ENCODE results near the gene CERS1. TPM values are rescaled to one million over a fixed set of nuclear protein-coding genes. Genes with fewer than 3 reads are reported as not detected.

The CERS1 gene
- total RNA-seq, 1 experiment from 2014 or later, result 0.96 TPM

- Histone ChIP-seq H3K27me3 (ENCODE audit: insufficient read depth, low read length) (no peaks in the 10 kb centered on the region), H3K27ac (ENCODE audit: low read depth, low read length) (no peak overlapping the region), H3K9me3 (ENCODE audit: control insufficient read depth in 1 of 2, insufficient read depth in 1 of 2, low read depth in 1 of 2, low read length in 2 of 2) (peaks cover 0 to 9% of the 10 kb centered on the region in 2 experiments; a peak in 1 of 4 replicates), H3K4me1 (ENCODE audit: control insufficient read depth in 1 of 2, insufficient read depth in 2 of 2, low read length in 2 of 2) (peaks cover 5 to 9% of the 10 kb centered on the region in 2 experiments; a peak in 2 of 4 replicates), H3K36me3 (ENCODE audit: control insufficient read depth in 1 of 2, insufficient read depth in 2 of 2, low read length in 2 of 2) (no peaks in the 10 kb centered on the region), H3K4me3 (replicated peaks in 1 of 2; ENCODE audit: low read depth in 1 of 2, low read length in 2 of 2) (no peak overlapping the region), H3K9me2 (ENCODE audit: insufficient read depth) (no peaks in the 10 kb centered on the region), H2AFZ (ENCODE audit: low read depth, low read length, poor library complexity, severe bottlenecking) (no peak overlapping the region), H4K20me1 (ENCODE audit: insufficient read depth) (no peaks in the 10 kb centered on the region), H3K9ac (ENCODE audit: low read length) (no peak overlapping the region), H3K79me2 (ENCODE audit: insufficient read depth, low read length) (no peaks in the 10 kb centered on the region), H3K4me2 (ENCODE audit: low read length) (no peak overlapping the region)
- ChIA-PET POLR2A (no interaction called here), RAD21 (ENCODE audit: low non-redundant PET in 1 of 2, low total read pairs in 2 of 2, uncharacterized antibody in 2 of 2, unreplicated experiment in 2 of 2) (no interaction called here), CTCF (no interaction called here)
- BruUV-seq (replicated peaks), result no TSS peak
- intact Hi-C loops (cut with micrococcal nuclease), result no loop called here
- ATAC-seq, result no peak
- TF ChIP-seq JUND (IDR thresholded peaks at IDR 0.05) (no peak), ZNF274 (IDR thresholded peaks at IDR 0.05; ENCODE audit: low read depth, low read length) (no peak), ZBTB33 (IDR thresholded peaks at IDR 0.05; ENCODE audit: extremely low read depth, insufficient replicate concordance, low read length) (no peak), ZFX (IDR thresholded peaks at IDR 0.05) (no peak), RAD21 (IDR thresholded peaks at IDR 0.05; ENCODE audit: low read depth) (no peak), SP1 (IDR thresholded peaks at IDR 0.05; ENCODE audit: low read depth) (no peak), SRF (IDR thresholded peaks at IDR 0.05; ENCODE audit: low read depth) (no peak), YY1 (IDR thresholded peaks at IDR 0.05; ENCODE audit: extremely low read depth, insufficient replicate concordance, low read depth, low read length) (no peak), SIN3A (IDR thresholded peaks at IDR 0.05; ENCODE audit: low read depth) (no peak)
- no peak for DNase-seq (ENCODE audit: low read depth, low spot score)
Observed at GRCh38 chr19:18876865-18877264, 19.1 kb downstream of the CERS1 start.

- CTCF ChIA-PET, result no interaction called here
Observed at GRCh38 chr19:18875726-18876125, 20.2 kb downstream of the CERS1 start.

More at GRCh38 chr19:18875726-18876125, 20.2 kb downstream of the CERS1 start:
- H2AFZ ChIP-seq (ENCODE audit: low read depth, low read length, poor library complexity, severe bottlenecking), result no peak overlapping the region
- H3K4me2 ChIP-seq (ENCODE audit: low read length), result no peak overlapping the region
- TF ChIP-seq CEBPB (IDR thresholded peaks at IDR 0.05; ENCODE audit: low read depth) (no peak), FOSL1 (IDR thresholded peaks at IDR 0.05; ENCODE audit: low read depth) (no peak), MAX (IDR thresholded peaks at IDR 0.05) (no peak), REST (IDR thresholded peaks at IDR 0.05; ENCODE audit: low read depth) (no peak), JUND (IDR thresholded peaks at IDR 0.05) (no peak), CBX3 (IDR thresholded peaks at IDR 0.05; ENCODE audit: low read depth) (no peak), ZFX (IDR thresholded peaks at IDR 0.05) (no peak), SIN3A (IDR thresholded peaks at IDR 0.05; ENCODE audit: low read depth) (no peak), ELF1 (IDR thresholded peaks at IDR 0.05; ENCODE audit: borderline replicate concordance, low read depth) (no peak), YY1 (IDR thresholded peaks at IDR 0.05; ENCODE audit: extremely low read depth, insufficient replicate concordance, low read depth, low read length) (no peak), EZH2 (IDR thresholded peaks at IDR 0.05) (no peak)
- peaks cover 5 to 9% of the 10 kb centered on the region in 2 experiments; a peak in 2 of 4 replicates for H3K4me1 ChIP-seq (ENCODE audit: control insufficient read depth in 1 of 2, insufficient read depth in 2 of 2, low read length in 2 of 2)
- no peaks in the 10 kb centered on the region for H4K20me1 ChIP-seq (ENCODE audit: insufficient read depth)
- no TSS peak for BruUV-seq (replicated peaks)
- no peaks in the 10 kb centered on the region for H3K36me3 ChIP-seq (ENCODE audit: control insufficient read depth in 1 of 2, insufficient read depth in 2 of 2, low read length in 2 of 2)
- ATAC-seq (no peak), DNase-seq (ENCODE audit: low read depth, low spot score) (no peak)
- intact Hi-C loops (cut with micrococcal nuclease), result no loop called here
- H3K9me2 ChIP-seq (ENCODE audit: insufficient read depth), result no peaks in the 10 kb centered on the region
- ChIA-PET POLR2A (no interaction called here), RAD21 (ENCODE audit: low non-redundant PET in 1 of 2, low total read pairs in 2 of 2, uncharacterized antibody in 2 of 2, unreplicated experiment in 2 of 2) (interaction anchor here in 1 of 2 experiments (0.6 kb wide), 1 partner anchor 108 kb away, joined by 3 read pairs; no protein-coding TSS in a partner anchor)
- H3K9ac ChIP-seq (ENCODE audit: low read length), result no peak overlapping the region
- peaks cover 0 to 9% of the 10 kb centered on the region in 2 experiments; a peak in 1 of 4 replicates for H3K9me3 ChIP-seq (ENCODE audit: control insufficient read depth in 1 of 2, insufficient read depth in 1 of 2, low read depth in 1 of 2, low read length in 2 of 2)
- no peak overlapping the region for H3K27ac ChIP-seq (ENCODE audit: low read depth, low read length)
- H3K4me3 ChIP-seq (replicated peaks in 1 of 2; ENCODE audit: low read depth in 1 of 2, low read length in 2 of 2), result no peak overlapping the region
- H3K79me2 ChIP-seq (ENCODE audit: insufficient read depth, low read length), result no peaks in the 10 kb centered on the region
- no peaks in the 10 kb centered on the region for H3K27me3 ChIP-seq (ENCODE audit: insufficient read depth, low read length)

All from HCT116 (cell line).